MM.1S (cell line): Measurements from ENCODE around the gene ATP8B4.

Experiments
- DNase-seq: peaks from one replicate; pipeline ENCODE4 v3.0.0-alpha.2; 2015
- H2AFZ ChIP-seq: fragments of 300-600 bp; sonication (generic); 2 replicates; pipeline ENCODE4 v1.6.0; 2016; ENCODE audit warnings: antibody characterized with exemption, low read length
- H3F3A ChIP-seq: fragments of 300-600 bp; sonication (generic); 2 replicates; pipeline ENCODE4 v1.6.1; 2016; ENCODE audit warnings: mild to moderate bottlenecking, antibody characterized with exemption, low read length, moderate library complexity, mixed read lengths; ENCODE audit not compliant: insufficient read depth
- H3K27ac ChIP-seq: fragments of 300-600 bp; sonication (generic); 2 replicates; pipeline ENCODE4 v1.5.1; 2016; ENCODE audit warnings: mild to moderate bottlenecking, low read length
- H3K27me3 ChIP-seq: fragments of 300-600 bp; sonication (generic); replicated peaks from 2 replicates; pipeline ENCODE4 v1.6.0; 2016; ENCODE audit warnings: low read length; ENCODE audit not compliant: insufficient read depth
- H3K36me3 ChIP-seq: fragments of 300-600 bp; sonication (generic); replicated peaks from 2 replicates; pipeline ENCODE4 v1.6.1; 2016; ENCODE audit warnings: mild to moderate bottlenecking, low read length, mixed read lengths; ENCODE audit not compliant: insufficient read depth
- H3K4me1 ChIP-seq: fragments of 300-600 bp; sonication (generic); 2 replicates; pipeline ENCODE4 v1.6.1; 2016; ENCODE audit warnings: low read length, mixed read lengths
- H3K4me2 ChIP-seq: fragments of 300-600 bp; sonication (generic); 2 replicates; pipeline ENCODE4 v1.6.0; 2016; ENCODE audit warnings: low read depth, low read length
- H3K4me3 ChIP-seq: fragments of 300-600 bp; sonication (generic); 2 replicates; pipeline ENCODE4 v1.5.1; 2016; ENCODE audit warnings: low read length, mixed read lengths
- H3K79me2 ChIP-seq: fragments of 300-600 bp; sonication (generic); 2 replicates; pipeline ENCODE4 v1.6.1; 2016; ENCODE audit warnings: mixed run types, low read length, mixed read lengths
- H3K9ac ChIP-seq: fragments of 300-600 bp; sonication (generic); 2 replicates; pipeline ENCODE4 v1.6.1; 2016; ENCODE audit warnings: low read length, mixed read lengths
- H3K9me2 ChIP-seq: fragments of 300-600 bp; sonication (generic); replicated peaks from 2 replicates; pipeline ENCODE4 v1.6.1; 2016; ENCODE audit warnings: mild to moderate bottlenecking, low read length, mixed read lengths; ENCODE audit not compliant: insufficient read depth
- H3K9me3 ChIP-seq: fragments of 300-600 bp; sonication (generic); replicated peaks from 2 replicates; pipeline ENCODE4 v1.6.1; 2016; ENCODE audit warnings: mild to moderate bottlenecking, low read length, mixed read lengths; ENCODE audit not compliant: insufficient read depth
- H4K20me1 ChIP-seq: fragments of 300-600 bp; sonication (generic); 2 replicates; pipeline ENCODE4 v1.6.1; 2016; ENCODE audit warnings: mild to moderate bottlenecking, low read length, moderate library complexity, mixed read lengths; ENCODE audit not compliant: insufficient read depth
- EZH2 ChIP-seq: fragments of 300-600 bp; sonication (generic); optimal IDR thresholded peaks from 2 replicates; pipeline ENCODE3; 2017; ENCODE audit warnings: low read depth, mild to moderate bottlenecking, antibody characterized with exemption, low read length, mixed read lengths
- EZH2phosphoT487 ChIP-seq: fragments of 300-600 bp; sonication (generic); IDR thresholded peaks from 2 replicates; pipeline ENCODE4 v1.6.1; 2018; ENCODE audit warnings: antibody characterized with exemption, low read length
- TF ChIP-seq, protein P1 (sequence below): fragments of 300-600 bp; sonication (generic); IDR thresholded peaks from 2 replicates; pipeline ENCODE4 v1.5.1; 2016; ENCODE audit warnings: antibody characterized with exemption, low read length, mixed read lengths

The ATP8B4 gene

DNA sequence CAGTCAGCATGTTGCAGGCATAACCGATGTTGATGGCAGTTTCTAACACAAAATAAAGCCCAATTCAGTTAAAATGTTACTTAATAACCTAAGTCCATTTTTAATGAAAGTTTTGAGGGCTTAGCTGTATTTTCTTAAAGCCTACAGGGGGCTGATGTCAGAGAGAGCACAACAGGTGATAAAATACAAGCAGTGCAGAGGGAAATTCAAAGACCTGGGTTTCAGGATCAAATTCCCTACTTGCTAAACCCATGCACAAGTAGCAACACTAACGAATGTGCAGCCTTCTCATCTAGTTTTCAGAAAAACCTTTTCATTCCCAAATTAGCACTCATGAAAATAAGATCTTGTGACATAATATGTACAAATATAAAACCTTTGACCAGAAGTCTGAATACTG is 202.0 kb downstream of the ATP8B4 start:
- TF ChIP-seq, protein P1, sequence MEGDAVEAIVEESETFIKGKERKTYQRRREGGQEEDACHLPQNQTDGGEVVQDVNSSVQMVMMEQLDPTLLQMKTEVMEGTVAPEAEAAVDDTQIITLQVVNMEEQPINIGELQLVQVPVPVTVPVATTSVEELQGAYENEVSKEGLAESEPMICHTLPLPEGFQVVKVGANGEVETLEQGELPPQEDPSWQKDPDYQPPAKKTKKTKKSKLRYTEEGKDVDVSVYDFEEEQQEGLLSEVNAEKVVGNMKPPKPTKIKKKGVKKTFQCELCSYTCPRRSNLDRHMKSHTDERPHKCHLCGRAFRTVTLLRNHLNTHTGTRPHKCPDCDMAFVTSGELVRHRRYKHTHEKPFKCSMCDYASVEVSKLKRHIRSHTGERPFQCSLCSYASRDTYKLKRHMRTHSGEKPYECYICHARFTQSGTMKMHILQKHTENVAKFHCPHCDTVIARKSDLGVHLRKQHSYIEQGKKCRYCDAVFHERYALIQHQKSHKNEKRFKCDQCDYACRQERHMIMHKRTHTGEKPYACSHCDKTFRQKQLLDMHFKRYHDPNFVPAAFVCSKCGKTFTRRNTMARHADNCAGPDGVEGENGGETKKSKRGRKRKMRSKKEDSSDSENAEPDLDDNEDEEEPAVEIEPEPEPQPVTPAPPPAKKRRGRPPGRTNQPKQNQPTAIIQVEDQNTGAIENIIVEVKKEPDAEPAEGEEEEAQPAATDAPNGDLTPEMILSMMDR = no peak
- TF ChIP-seq EZH2 = no peak
- no peak for TF ChIP-seq EZH2phosphoT487
- Histone ChIP-seq H3K36me3 (no peaks in the 10 kb centered on the region), H3K4me2 (no peak overlapping the region), H3K4me1 (no peaks in the 10 kb centered on the region), H3K27ac (no peak overlapping the region), H3K27me3 (no peaks in the 10 kb centered on the region), H3K9me2 (no peaks in the 10 kb centered on the region), H4K20me1 (no peaks in the 10 kb centered on the region), H3K9me3 (no peaks in the 10 kb centered on the region), H2AFZ (no peak overlapping the region), H3K9ac (no peak overlapping the region), H3K79me2 (no peaks in the 10 kb centered on the region), H3K4me3 (no peak overlapping the region), H3F3A (no peaks in the 10 kb centered on the region)
- no peak for DNase-seq

- no peaks in the 10 kb centered on the region for H4K20me1 ChIP-seq
- TF ChIP-seq EZH2phosphoT487 = no peak
- TF ChIP-seq, protein P1 = no peak
- no peak for TF ChIP-seq EZH2
- H3F3A ChIP-seq = no peaks in the 10 kb centered on the region
- H2AFZ ChIP-seq = no peak overlapping the region
- no peak overlapping the region for H3K9ac ChIP-seq
- H3K79me2 ChIP-seq = no peaks in the 10 kb centered on the region
- H3K4me3 ChIP-seq = no peak overlapping the region
- no peaks in the 10 kb centered on the region for H3K9me3 ChIP-seq
- H3K27me3 ChIP-seq = no peaks in the 10 kb centered on the region
- H3K4me1 ChIP-seq = no peaks in the 10 kb centered on the region
- no peak overlapping the region for H3K4me2 ChIP-seq
- no peak for DNase-seq
- no peaks in the 10 kb centered on the region for H3K36me3 ChIP-seq
- no peak overlapping the region for H3K27ac ChIP-seq
- no peaks in the 10 kb centered on the region for H3K9me2 ChIP-seq
Observed at GRCh38 chr15:49915822-49916221, 203.2 kb downstream of the ATP8B4 start.

GRCh38 chr15:49908933-49909295 is 210.1 kb downstream of the ATP8B4 start:
- Histone ChIP-seq H3K9me3 (no peaks in the 10 kb centered on the region), H3K4me1 (no peaks in the 10 kb centered on the region), H3K27ac (no peak overlapping the region), H3K27me3 (no peaks in the 10 kb centered on the region), H3F3A (no peaks in the 10 kb centered on the region), H3K4me2 (no peak overlapping the region), H3K36me3 (no peaks in the 10 kb centered on the region), H3K9me2 (no peaks in the 10 kb centered on the region), H4K20me1 (no peaks in the 10 kb centered on the region), H3K4me3 (no peak overlapping the region), H2AFZ (no peak overlapping the region), H3K9ac (no peak overlapping the region), H3K79me2 (no peaks in the 10 kb centered on the region)
- TF ChIP-seq EZH2phosphoT487 (no peak), EZH2 (no peak)
- TF ChIP-seq, protein P1 = no peak
- DNase-seq = no peak
